Psoas muscle (tissue), 8 donors: ENCODE results near the gene ARHGEF26. TPM values are rescaled to one million over a fixed set of nuclear protein-coding genes. Genes with fewer than 3 reads are reported as not detected.

ENCODE experiments used
- ATAC-seq, 4 donors: fragments of 200-7000 bp; cut with Tn5 transposase; one replicate each; pipeline ENCODE4 v1.9.1; 2020; ENCODE audit warnings: moderate library complexity in 3 of 4, mild to moderate bottlenecking in 2 of 4
- DNase-seq, 2 donors: peaks; one replicate each; pipeline ENCODE4 v3.0.0-alpha.2; 2020
- H3K27ac ChIP-seq: fragments of 200-600 bp; one replicate; pipeline ENCODE4 v1.8.0; 2022
- H3K27me3 ChIP-seq, 3 donors: fragments of 200-600 bp in 1 of 3; one replicate each; pipeline versions ENCODE4 v1.6.1 to v1.8.0; 2013 to 2022; ENCODE audit warnings: low read length in 2 of 3, mild to moderate bottlenecking in 2 of 3, moderate library complexity in 1 of 3; ENCODE audit not compliant: insufficient read depth in 3 of 3
- H3K36me3 ChIP-seq, 2 donors: fragments of 200-600 bp in 1 of 2; one replicate each; pipeline versions ENCODE4 v1.6.1 to v1.8.0; 2013 to 2022; ENCODE audit warnings: low read depth in 1 of 2, mild to moderate bottlenecking in 1 of 2, moderate library complexity in 1 of 2; ENCODE audit not compliant: insufficient read depth in 1 of 2
- H3K4me1 ChIP-seq: fragments of 200-600 bp; one replicate; pipeline ENCODE4 v1.8.0; 2022
- H3K4me3 ChIP-seq: fragments of 200-600 bp; one replicate; pipeline ENCODE4 v1.8.0; 2022; ENCODE audit warnings: mild to moderate bottlenecking
- H3K9me3 ChIP-seq: fragments of 200-600 bp; one replicate; pipeline ENCODE4 v1.8.0; 2022
- CTCF ChIP-seq: fragments of 200-600 bp; IDR thresholded peaks from one replicate; pipeline ENCODE4 v1.8.0; 2022; ENCODE audit warnings: antibody characterized with exemption
- WGBS, 3 donors: extraction: QIAGEN DNeasy Blood & Tissue Kit; methylation state at CpG; one replicate each; pipeline versions ENCODE4 v1.1.6 to v1.1.7; 2013; 5-methylcytosine and 5-hydroxymethylcytosine counted together
- intact Hi-C, 2 donors: fragments of 100-400 bp; cut with DNase I; formaldehyde crosslinking; loops; one replicate each; pipeline versions ENCODE4 v1.11.0 to v1.14.2; 2022
- polyA plus RNA-seq, 3 donors: library from polyadenylated mRNA; stranded (reverse); fragments of 200-250 nt; gene quantifications; one replicate each; pipeline ENCODE4 v1.2.3, GENCODE V29; 2013
- total RNA-seq, 4 donors: library from RNA; stranded (reverse); fragmentation: NEBNext Ultra II Directional in 2 of 4; extraction: Animal tissue kit (Norgen Biotek cat#: 25700) in 2 of 4; gene quantifications; one replicate each; pipeline versions ENCODE4 v1.2.1 to v1.2.4, GENCODE V29; 2021 to 2023
- donor health status: healthy with polysubstance abuse.
- donor health status: DM: no; HTN: no; CAD: no; lungs with moderate emphysema.
- donor health status: Bipolar disorder and iron deficiency.
- donor health status: healthy.
- donor health status: DM: yes; HTN: yes; CAD: no.
- donor health status: DM: no; HTN: no; CAD: no.
- donor health status: DM: no; HTN: no; CAD: no.
- donor health status: DM: yes; HTN: yes; CAD: no.

Gene ARHGEF26
- total and polyA plus RNA-seq, 7 donors = 0.35 to 1.8 (median 0.42) TPM

GRCh38 chr3:154112146-154112852 is 8.9 kb upstream of the ARHGEF26 start:
- no peaks in the 10 kb centered on the region for H3K4me1 ChIP-seq
- intact Hi-C loops = no loop called here
- H3K27me3 ChIP-seq = peaks cover 0 to 4% (median 0%) of the 10 kb centered on the region in 3 donors
- WGBS, 3 donors = 63 to 69% (median 66%) methylated on average over 3 of the region's 3 CpGs
- no peak overlapping the region for H3K27ac ChIP-seq
- ATAC-seq (no peak), DNase-seq (no peak)
- no peak overlapping the region for H3K4me3 ChIP-seq
- no peaks in the 10 kb centered on the region for H3K9me3 ChIP-seq
- no peaks in the 10 kb centered on the region for H3K36me3 ChIP-seq
- TF ChIP-seq CTCF = no peak

GRCh38 chr3:154113609-154114008 is 7.6 kb upstream of the ARHGEF26 start:
- Histone ChIP-seq H3K27me3 (peaks cover 0 to 4% (median 0%) of the 10 kb centered on the region in 3 donors), H3K27ac (no peak overlapping the region), H3K4me3 (no peak overlapping the region), H3K36me3 (no peaks in the 10 kb centered on the region), H3K9me3 (no peaks in the 10 kb centered on the region), H3K4me1 (no peaks in the 10 kb centered on the region)
- ATAC-seq (no peak), DNase-seq (no peak)
- TF ChIP-seq CTCF = no peak
- 67 to 70% (median 69%) methylated on average over 5 of the region's 5 CpGs for WGBS, 3 donors
- intact Hi-C loops = no loop called here

- no peak for TF ChIP-seq CTCF
- no peaks in the 10 kb centered on the region for H3K4me1 ChIP-seq
- peaks cover 0 to 5% (median 0%) of the 10 kb centered on the region in 3 donors for H3K27me3 ChIP-seq
- DNase-seq (no peak), ATAC-seq (no peak)
- intact Hi-C loops = no loop called here
- H3K27ac ChIP-seq = no peak overlapping the region
- no peaks in the 10 kb centered on the region for H3K36me3 ChIP-seq
- 61 to 76% (median 71%) methylated on average over 2 of the region's 2 CpGs for WGBS, 3 donors
- no peak overlapping the region for H3K4me3 ChIP-seq
- no peaks in the 10 kb centered on the region for H3K9me3 ChIP-seq
These were observed 5.9 kb upstream of the ARHGEF26 start for GRCh38 chr3:154115332-154115731.

- H3K27ac ChIP-seq = no peak overlapping the region
- no peaks in the 10 kb centered on the region for H3K36me3 ChIP-seq
- no peak for ATAC-seq
- H3K4me3 ChIP-seq = no peak overlapping the region
- H3K27me3 ChIP-seq = peaks cover 0 to 34% (median 8%) of the 10 kb centered on the region in 3 donors
- 77 to 89% (median 87%) methylated on average over 2 of the region's 2 CpGs for WGBS, 3 donors
- intact Hi-C loops = loop anchor here in 1 of 2 donors (5.0 kb wide), 1 partner anchor 132 kb away; no protein-coding TSS in a partner anchor
- H3K9me3 ChIP-seq = no peaks in the 10 kb centered on the region
- no peak for TF ChIP-seq CTCF
- no peak for DNase-seq
- H3K4me1 ChIP-seq = no peaks in the 10 kb centered on the region
These were observed 1.2 kb upstream of the ARHGEF26 start for GRCh38 chr3:154119951-154120350.
